NCI-H345 treated with DMSO at 0.1 percent for 48 hours (cell line): ENCODE results near the gene PHACTR3.

Source experiments
- DNase-seq: peaks from one replicate; lab custom pipeline; 2025; ENCODE audit not compliant: unreplicated experiment; lab: John Stamatoyannopoulos, UW

Gene PHACTR3

DNA sequence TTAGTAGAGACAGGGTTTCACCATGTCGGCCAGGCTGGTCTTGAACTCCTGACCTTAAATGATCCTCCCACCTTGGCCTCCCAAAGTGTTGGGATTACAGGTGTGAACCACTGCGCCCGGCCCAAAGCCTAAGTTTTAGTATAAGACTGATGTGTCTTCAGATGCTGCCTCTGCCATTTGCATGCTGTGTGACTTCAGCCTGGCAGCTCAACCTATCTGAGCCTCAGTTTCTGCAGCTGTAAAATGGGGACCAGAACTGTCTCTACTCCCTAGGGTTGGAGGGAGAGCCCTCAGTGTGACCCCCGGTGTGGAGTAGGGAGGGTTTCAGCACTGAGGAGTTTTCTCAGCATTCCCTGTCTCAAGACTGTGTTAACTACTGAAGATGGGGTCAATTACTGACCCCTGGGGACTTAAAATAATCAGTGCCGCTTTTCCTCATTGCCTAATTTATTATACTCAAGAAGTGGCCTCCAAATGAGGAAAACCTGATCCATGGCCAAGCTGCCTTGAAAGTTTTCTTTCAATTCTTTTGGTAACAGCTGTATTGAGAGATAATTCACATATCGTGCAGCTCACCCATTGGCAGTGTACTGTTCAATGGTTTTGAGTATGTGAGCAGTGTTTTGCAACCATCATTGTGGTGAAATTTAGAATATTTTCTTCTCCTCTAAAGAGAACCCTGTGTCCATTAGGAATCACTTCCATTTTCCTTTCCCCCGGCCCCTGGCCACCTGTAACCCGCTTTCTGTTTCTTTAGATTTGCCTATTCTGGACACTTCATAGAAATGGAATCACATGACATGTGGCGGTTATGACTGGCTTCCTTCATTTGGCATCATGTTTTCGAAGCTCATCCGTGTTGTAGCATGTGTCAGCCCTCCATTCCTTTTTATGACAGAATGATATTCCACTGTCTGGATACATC lies 64.8 kb downstream of the PHACTR3 start:
- DNase-seq, result no peak

- DNase-seq, result no peak
These were observed 66.6 kb downstream of the PHACTR3 start for GRCh38 chr20:59670786-59671492.

GRCh38 chr20:59671661-59672471 lies 67.5 kb downstream of the PHACTR3 start:
- no peak for DNase-seq

- no peak for DNase-seq
These were observed 68.2 kb downstream of the PHACTR3 start for GRCh38 chr20:59672576-59672975.

DNA sequence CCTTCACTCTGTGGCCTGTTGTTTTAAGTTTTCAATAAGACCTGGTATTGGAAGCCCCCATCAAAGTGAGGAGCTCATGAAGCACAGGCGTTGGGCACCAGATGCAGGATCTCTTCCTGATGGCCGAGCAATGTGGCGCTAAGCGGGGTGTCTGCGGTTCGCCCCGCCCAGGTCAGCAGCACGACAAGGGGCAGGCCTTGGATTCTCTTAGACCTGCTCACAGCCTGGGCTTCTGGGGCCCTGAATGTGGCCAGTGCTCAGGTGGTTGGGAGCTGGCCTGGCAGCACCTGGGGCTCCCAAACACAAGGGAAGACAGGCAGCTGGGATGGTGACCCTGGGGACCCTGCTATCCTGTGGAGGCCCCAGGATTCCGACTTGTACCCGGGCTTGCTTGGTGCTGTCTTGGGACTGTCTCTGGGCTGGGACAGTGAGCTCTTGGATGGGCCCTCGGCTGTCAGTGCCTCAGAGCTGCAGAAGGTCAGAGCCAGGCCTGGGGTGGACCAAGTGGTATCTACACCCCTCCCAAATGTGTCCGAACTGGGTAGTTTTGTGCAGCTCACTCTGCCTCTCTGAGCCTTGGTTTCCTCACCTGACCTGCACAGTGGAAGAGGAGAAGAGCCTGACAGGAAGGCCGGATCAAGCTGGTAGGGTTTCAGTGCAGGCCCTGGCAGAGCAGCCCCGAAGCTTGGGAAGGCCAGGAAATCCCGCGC lies 69.1 kb downstream of the PHACTR3 start:
- no peak for DNase-seq

DNA sequence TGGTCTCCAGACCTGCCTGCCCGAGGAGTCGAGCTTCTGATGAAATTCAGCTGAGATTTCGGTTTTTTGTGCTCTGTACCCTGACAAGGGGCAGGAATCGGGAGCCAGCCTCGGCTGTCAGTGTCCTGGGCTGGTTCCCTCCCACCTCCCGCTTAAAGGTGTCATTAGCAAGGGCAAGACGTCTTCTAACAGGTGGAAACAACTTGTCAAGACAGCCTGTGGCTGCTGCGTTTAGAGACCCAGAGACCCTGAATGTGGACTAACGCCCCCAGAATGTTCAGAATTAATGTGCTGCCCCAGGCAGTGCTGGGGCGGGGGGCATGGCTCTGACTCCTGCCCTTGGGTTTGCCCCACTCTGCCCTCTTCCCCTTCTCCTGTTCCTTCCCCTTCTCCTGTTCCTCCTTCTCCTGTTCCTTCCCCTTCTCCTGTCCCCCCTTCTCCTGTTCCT lies 69.7 kb downstream of the PHACTR3 start:
- no peak for DNase-seq

GRCh38 chr20:59676126-59676850 lies 71.9 kb downstream of the PHACTR3 start:
- DNase-seq, result no peak

- DNase-seq, result no peak
These were observed 72.5 kb downstream of the PHACTR3 start for GRCh38 chr20:59676851-59677182.

DNA sequence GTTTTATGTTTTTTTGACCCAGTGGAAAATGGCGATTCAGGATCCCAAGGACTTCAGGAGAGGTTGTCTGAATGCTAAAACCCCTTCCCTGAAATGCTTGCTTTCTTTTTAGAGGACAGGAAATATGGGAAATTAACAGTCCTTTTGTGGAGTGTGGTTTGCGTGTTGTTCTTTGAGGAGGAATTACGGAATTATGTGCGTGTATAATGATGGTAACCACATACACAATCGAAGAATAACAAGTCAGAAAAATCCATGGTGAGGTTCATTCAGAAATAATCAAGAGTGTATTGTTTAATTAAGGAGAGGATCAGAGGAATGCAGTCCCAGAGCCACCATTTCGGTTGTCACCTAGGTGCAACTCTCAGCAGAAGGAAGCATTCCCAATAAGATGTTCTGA lies 73.2 kb downstream of the PHACTR3 start:
- no peak for DNase-seq

GRCh38 chr20:59678288-59678687 lies 73.9 kb downstream of the PHACTR3 start:
- no peak for DNase-seq

- DNase-seq, result no peak
These were observed 74.6 kb downstream of the PHACTR3 start for GRCh38 chr20:59678951-59679350.

DNA sequence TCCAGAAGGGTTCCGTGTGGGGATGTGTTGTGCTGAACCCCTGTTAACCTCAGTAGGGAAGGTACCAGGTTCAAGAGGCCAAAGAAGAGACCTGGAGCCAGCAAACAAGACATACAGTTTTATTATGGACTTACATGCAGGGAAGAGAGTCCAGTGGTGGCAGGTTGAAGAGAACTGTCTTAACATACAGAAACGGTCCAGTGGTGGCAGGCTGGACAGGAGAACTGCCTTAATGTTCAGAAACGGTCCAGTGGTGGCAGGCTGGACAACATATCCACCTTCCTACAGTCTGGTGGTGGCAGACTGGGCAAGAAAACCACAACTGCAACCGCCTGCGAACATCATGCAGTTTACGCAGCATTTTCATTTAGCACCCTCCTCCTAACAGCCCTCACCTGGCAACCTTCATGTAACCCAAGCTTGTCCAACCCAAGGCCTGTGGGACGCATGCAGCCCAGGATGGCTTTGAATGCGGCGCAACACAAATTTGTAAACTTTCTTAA lies 75.9 kb downstream of the PHACTR3 start:
- no peak for DNase-seq

- DNase-seq, result no peak
These were observed 76.5 kb downstream of the PHACTR3 start for GRCh38 chr20:59680852-59681251.

DNA sequence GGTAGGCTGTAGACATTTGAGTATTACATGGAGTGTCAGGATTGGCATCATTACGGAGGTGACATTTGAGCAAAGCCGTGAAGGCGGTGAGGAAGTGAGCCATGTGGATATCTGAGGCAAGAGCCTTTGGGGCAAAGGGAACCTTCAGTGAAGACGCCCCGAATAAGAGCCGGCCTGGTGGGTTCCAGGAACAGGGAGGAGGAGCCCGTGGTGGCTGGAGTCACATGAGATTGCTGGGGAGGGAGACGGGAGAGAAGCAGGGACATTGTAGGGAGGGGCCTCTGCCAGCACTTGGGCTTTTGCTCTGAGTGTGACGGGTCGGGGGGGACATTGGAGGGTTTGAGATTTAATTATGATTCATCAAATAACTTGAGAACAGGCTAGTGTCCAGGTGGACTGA lies 78.3 kb downstream of the PHACTR3 start:
- no peak for DNase-seq

- DNase-seq, result no peak
These were observed 78.8 kb downstream of the PHACTR3 start for GRCh38 chr20:59683181-59683580.

GRCh38 chr20:59684685-59685242 lies 80.4 kb downstream of the PHACTR3 start:
- no peak for DNase-seq

DNA sequence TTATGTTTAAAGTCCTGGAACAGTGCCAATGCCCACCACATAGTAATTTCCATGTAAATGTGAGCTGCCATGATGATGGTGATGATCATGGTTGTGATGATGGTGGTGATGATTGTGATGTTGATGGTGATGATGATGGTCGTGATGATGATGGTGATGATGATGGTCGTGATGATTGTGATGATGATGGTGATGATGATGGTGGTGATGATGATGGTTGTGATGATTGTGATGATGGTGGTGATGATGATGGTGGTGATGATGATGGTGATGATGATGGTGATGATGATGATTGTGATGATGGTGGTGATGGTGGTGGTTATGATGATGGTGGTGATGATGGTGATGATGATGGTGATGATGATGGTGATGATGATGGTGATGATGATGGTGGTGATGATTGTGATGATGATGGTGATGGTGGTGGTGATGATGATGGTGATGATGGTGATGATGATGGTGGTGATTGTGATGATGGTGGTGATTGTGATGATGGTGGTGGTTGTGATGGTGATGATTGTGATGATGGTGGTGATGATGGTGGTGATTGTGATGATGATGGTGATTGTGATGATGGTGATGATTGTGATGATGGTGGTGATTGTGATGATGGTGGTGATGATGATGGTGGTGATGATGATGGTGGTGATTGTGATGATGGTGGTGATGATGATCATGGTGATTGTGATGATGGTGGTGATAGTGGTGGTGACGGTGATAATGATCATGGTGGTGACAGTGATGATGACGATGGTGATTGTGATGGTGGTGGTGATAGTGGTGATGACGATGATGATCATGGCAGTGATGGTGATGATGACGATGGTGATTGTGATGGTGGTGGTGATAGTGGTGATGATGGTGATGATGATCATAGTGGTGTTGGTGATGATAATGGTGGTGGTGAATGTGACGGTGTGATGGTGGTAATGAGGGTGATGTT lies 82.3 kb downstream of the PHACTR3 start:
- no peak for DNase-seq

DNA sequence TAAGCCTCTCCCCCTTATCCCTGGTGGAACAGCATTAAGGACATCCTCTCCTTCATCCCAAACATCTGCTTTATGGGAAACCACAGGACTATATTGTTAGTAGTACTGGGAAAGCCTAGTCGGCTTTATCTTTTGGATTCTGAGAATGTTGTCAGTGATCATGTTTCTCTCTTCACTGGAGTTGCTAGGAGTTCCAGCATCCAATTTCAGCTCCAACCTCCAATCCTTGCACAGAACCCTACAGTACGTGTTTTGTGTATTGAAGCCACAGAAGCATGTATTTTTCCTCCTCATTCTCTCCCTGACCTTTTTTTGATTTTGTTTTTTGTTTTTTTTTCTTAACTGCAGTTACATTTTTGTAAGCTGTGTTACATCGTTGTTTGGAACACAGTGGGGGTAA lies 84.0 kb downstream of the PHACTR3 start:
- no peak for DNase-seq

DNA sequence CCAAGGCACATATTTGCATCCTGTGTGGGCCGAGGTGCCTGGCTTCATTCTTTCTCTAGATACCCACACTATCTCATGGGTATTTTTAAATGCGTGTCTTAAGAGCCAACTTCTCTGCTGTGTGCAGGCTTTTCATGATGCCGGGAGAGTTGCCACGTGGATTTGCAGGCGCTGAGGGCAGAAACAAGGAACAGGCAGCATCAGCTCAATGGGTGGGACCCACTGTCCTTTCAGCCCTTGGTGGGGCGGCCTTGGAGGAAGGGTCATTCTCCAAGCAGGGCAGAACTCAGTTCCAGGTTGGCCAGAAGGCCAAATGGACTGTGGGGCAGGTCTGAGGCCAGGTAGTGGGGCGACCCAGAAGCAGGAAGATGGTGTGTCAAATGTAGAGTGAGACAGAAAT lies 84.7 kb downstream of the PHACTR3 start:
- DNase-seq, result no peak
